GM12878 (cell line): ENCODE measurements around the gene APLP1. TPM values are rescaled to one million over a fixed set of nuclear protein-coding genes. Genes with fewer than 3 reads are reported as not detected.

ENCODE experiments used
- ATAC-seq: fragments of 200-7000 bp; cut with Tn5 transposase; 3 replicates; pipeline ENCODE4 v1.9.1; 2020; ENCODE audit warnings: mild to moderate bottlenecking, moderate library complexity
- BruUV-seq: library from RNA; stranded (reverse); fragments of 400-500 nt; replicated peaks from 2 replicates; lab custom pipeline; 2021; lab: Mats Ljungman, UMichigan
- CTCF ChIA-PET: fragments of 300-600 bp; sonication (Branson Sonifier 250); formaldehyde crosslinking; extraction: SDS; loops from one replicate; lab custom pipeline; 2021; ENCODE audit warnings: inconsistent platforms; lab: Yijun Ruan, JAX
- POLR2A ChIA-PET: fragments of 350-600 bp; formaldehyde crosslinking; extraction: SDS; loops from one replicate; lab custom pipeline; 2021; ENCODE audit warnings: inconsistent platforms; lab: Charles Lee
- RAD21 ChIA-PET: fragments of 300-600 bp; sonication (Branson Sonifier 250); formaldehyde crosslinking; loops from one replicate; lab custom pipeline; 2023; ENCODE audit warnings: antibody characterized with exemption; ENCODE audit not compliant: unreplicated experiment; lab: Charles Lee
- SMC1A ChIA-PET: fragments of 300-600 bp; sonication (Branson Sonifier 250); formaldehyde crosslinking; loops from one replicate; lab custom pipeline; 2023; ENCODE audit not compliant: unreplicated experiment, uncharacterized antibody; lab: Charles Lee
- DNase-seq: peaks from one replicate; pipeline ENCODE4 v3.0.0-alpha.2; 2011; ENCODE audit warnings: low read depth, low spot score
- FAIRE-seq: peaks from 3 replicates; lab custom pipeline; 2011; peaks lifted over from hg19 to GRCh38; lab: Jason Lieb, UNC
- H2AFZ ChIP-seq: 2 replicates; pipeline ENCODE4 v1.6.0; 2011; ENCODE audit warnings: low read depth, low read length, control low read depth; ENCODE audit not compliant: control insufficient read depth
- H3K27ac ChIP-seq: 2 replicates; pipeline ENCODE4 v1.5.1; 2011; ENCODE audit warnings: control low read depth; ENCODE audit not compliant: control insufficient read depth, insufficient read depth
- H3K27me3 ChIP-seq, 2 experiments: replicated peaks in 1 of 2; 2 replicates each; pipeline versions ENCODE4 v1.6.0 to v1.6.1; 2011; ENCODE audit warnings: low read length in 1 of 2; ENCODE audit not compliant: control insufficient read depth in 2 of 2, insufficient read depth in 2 of 2
- H3K36me3 ChIP-seq, 2 experiments: 2 replicates each; pipeline ENCODE4 v1.5.1; 2011; ENCODE audit warnings: low read length in 1 of 2; ENCODE audit not compliant: control insufficient read depth in 2 of 2, insufficient read depth in 2 of 2
- H3K4me1 ChIP-seq: 2 replicates; pipeline ENCODE4 v1.6.1; 2011; ENCODE audit warnings: mild to moderate bottlenecking, low read length, moderate library complexity, mixed read lengths; ENCODE audit not compliant: control insufficient read depth, insufficient read depth
- H3K4me2 ChIP-seq: 2 replicates; pipeline ENCODE4 v1.6.0; 2011; ENCODE audit warnings: control low read depth; ENCODE audit not compliant: control insufficient read depth, insufficient read depth
- H3K4me3 ChIP-seq: fragments of 200-600 bp; sonication (generic); 2 replicates; pipeline ENCODE4 v1.5.1; 2016
- H3K79me2 ChIP-seq: 2 replicates; pipeline ENCODE4 v1.6.0; 2011; ENCODE audit warnings: low read length; ENCODE audit not compliant: control insufficient read depth, insufficient read depth
- H3K9ac ChIP-seq: 2 replicates; pipeline ENCODE4 v1.8.0; 2011; ENCODE audit warnings: low read length, control low read depth, mixed read lengths; ENCODE audit not compliant: control insufficient read depth, insufficient read depth
- H3K9me3 ChIP-seq: replicated peaks from 3 replicates; pipeline ENCODE4 v1.5.1; 2011; ENCODE audit warnings: mild to moderate bottlenecking, low read length; ENCODE audit not compliant: control insufficient read depth, insufficient read depth
- H4K20me1 ChIP-seq: 2 replicates; pipeline ENCODE4 v1.6.0; 2011; ENCODE audit not compliant: control insufficient read depth, insufficient read depth
- BHLHE40 ChIP-seq, 2 experiments: fragments of 450-650 bp in 1 of 2; IDR thresholded peaks; 2 replicates each; pipeline ENCODE4 v1.6.1; 2011 to 2017; ENCODE audit warnings: low read depth in 2 of 2, borderline replicate concordance in 1 of 2, improper control_type of control experiment in 1 of 2, low read length in 1 of 2, mild to moderate bottlenecking in 1 of 2
- EGR1 ChIP-seq, 2 experiments: IDR thresholded peaks; 1 replicate in 1 of 2; 2 replicates in 1 of 2; pipeline ENCODE4 v1.6.1; 2011 to 2012; ENCODE audit warnings: low read depth in 2 of 2, low read length in 2 of 2, borderline replicate concordance in 1 of 2, mild to moderate bottlenecking in 1 of 2, moderate library complexity in 1 of 2
- GATAD2B ChIP-seq: fragments of 450-650 bp; conservative IDR thresholded peaks from 2 replicates; pipeline ENCODE4 v1.6.1; 2017; ENCODE audit warnings: low read depth, mild to moderate bottlenecking, moderate library complexity
- HSF1 ChIP-seq: fragments of 150-350 bp; IDR thresholded peaks from 2 replicates; pipeline ENCODE4 v1.6.1; 2014; ENCODE audit warnings: mild to moderate bottlenecking, low read depth, low read length
- MTA3 ChIP-seq: IDR thresholded peaks from 2 replicates; pipeline ENCODE4 v1.6.1; 2012; ENCODE audit warnings: low read length, inconsistent platforms, borderline replicate concordance
- NFYB ChIP-seq: IDR thresholded peaks from 2 replicates; pipeline ENCODE4 v1.6.1; 2011; ENCODE audit warnings: low read depth, mild to moderate bottlenecking, low read length, improper control_type of control experiment, moderate library complexity; ENCODE audit not compliant: insufficient read depth
- RAD21 ChIP-seq: IDR thresholded peaks from 2 replicates; pipeline ENCODE4 v1.6.1; 2011; ENCODE audit warnings: mild to moderate bottlenecking, low read depth, low read length, moderate library complexity; ENCODE audit not compliant: insufficient read depth
- RUNX3 ChIP-seq: IDR thresholded peaks from 2 replicates; pipeline ENCODE4 v1.6.1; 2012; ENCODE audit warnings: low read length, inconsistent platforms
- SMARCA5 ChIP-seq: fragments of 450-650 bp; IDR thresholded peaks from 2 replicates; pipeline ENCODE4 v1.6.1; 2017; ENCODE audit warnings: mild to moderate bottlenecking
- SMC3 ChIP-seq: IDR thresholded peaks from 2 replicates; pipeline ENCODE4 v1.6.1; 2011; ENCODE audit warnings: low read length, improper control_type of control experiment, borderline replicate concordance
- SPI1 ChIP-seq: IDR thresholded peaks from 2 replicates; pipeline ENCODE4 v1.6.1; 2011; ENCODE audit warnings: low read depth, mild to moderate bottlenecking, low read length, moderate library complexity, borderline replicate concordance; ENCODE audit not compliant: insufficient read depth
- USF2 ChIP-seq: IDR thresholded peaks from 2 replicates; pipeline ENCODE4 v1.6.1; 2011; ENCODE audit warnings: low read depth, low read length, improper control_type of control experiment, borderline replicate concordance
- WGBS: methylation state at CpG from one replicate; pipeline ENCODE4 v1.1.6; 2016; ENCODE audit warnings: low lambda C conversion rate; ENCODE audit not compliant: insufficient replicate concordance, insufficient coverage; ENCODE audit errors: missing lambda C conversion rate; 5-methylcytosine and 5-hydroxymethylcytosine counted together
- in situ Hi-C: fragments of 300-500 bp; cut with MboI; formaldehyde crosslinking; loops from 9 replicates; pipeline ENCODE4 v1.14.3; 2018; ENCODE audit warnings: mixed read lengths
- intact Hi-C: fragments of 100-400 bp; cut with micrococcal nuclease; formaldehyde crosslinking; loops from one replicate; pipeline ENCODE4 v1.14.2; 2022; ENCODE audit not compliant: unreplicated experiment
- polyA plus RNA-seq, 11 experiments: library from polyadenylated mRNA; depleted of rRNA in 4 of 11; unstranded in 6 of 11; stranded (reverse) in 5 of 11; fragments of >200 nt; fragmentation: Nextera tagmentation in 4 of 11; fragmentation: Illumina TruSeq in 1 of 11; extraction: Ambion mirVana in 4 of 11; extraction: Trizol in 1 of 11; gene quantifications; 1 replicate in 1 of 11; 2 replicates in 10 of 11; pipeline versions ENCODE4 v1.2.1 to v1.2.3, GENCODE V29; 2011 to 2016; ENCODE audit warnings: inconsistent platforms in 2 of 11, missing spikeins in 2 of 11, low read depth in 1 of 11
- total RNA-seq, 4 experiments: library from RNA; depleted of rRNA in 3 of 4; stranded (reverse); fragments of >200 nt in 3 of 4; fragmentation: Illumina TruSeq in 1 of 4; extraction: Trizol in 1 of 4; gene quantifications; 2 replicates each; pipeline versions ENCODE4 v1.2.1 to v1.2.3, GENCODE V29; 2013 to 2021
- TF ChIP-seq, protein P1 (sequence below): IDR thresholded peaks from 2 replicates; pipeline ENCODE4 v1.6.1; 2011; ENCODE audit warnings: low read depth, mild to moderate bottlenecking, low read length, moderate library complexity, borderline replicate concordance; ENCODE audit errors: extremely low read depth
- TF ChIP-seq, protein P2 (sequence below), 3 experiments: IDR thresholded peaks in 2 of 3; conservative IDR thresholded peaks in 1 of 3; 2 replicates each; pipeline ENCODE4 v1.5.1; 2011; ENCODE audit warnings: low read depth in 3 of 3, low read length in 3 of 3, mild to moderate bottlenecking in 3 of 3, control low read depth in 2 of 3, moderate library complexity in 2 of 3, inconsistent platforms in 1 of 3, mixed read lengths in 1 of 3; ENCODE audit not compliant: control insufficient read depth in 2 of 3, insufficient read depth in 1 of 3; ENCODE audit errors: extremely low read depth in 1 of 3

APLP1 gene
- total and polyA plus RNA-seq, 10 of the 15 experiments (the other 5 are each of a cell fraction or from before 2014, with no cell fraction given) = 0.07 to 2.2 (median 0.91) TPM; not detected in 1

DNA sequence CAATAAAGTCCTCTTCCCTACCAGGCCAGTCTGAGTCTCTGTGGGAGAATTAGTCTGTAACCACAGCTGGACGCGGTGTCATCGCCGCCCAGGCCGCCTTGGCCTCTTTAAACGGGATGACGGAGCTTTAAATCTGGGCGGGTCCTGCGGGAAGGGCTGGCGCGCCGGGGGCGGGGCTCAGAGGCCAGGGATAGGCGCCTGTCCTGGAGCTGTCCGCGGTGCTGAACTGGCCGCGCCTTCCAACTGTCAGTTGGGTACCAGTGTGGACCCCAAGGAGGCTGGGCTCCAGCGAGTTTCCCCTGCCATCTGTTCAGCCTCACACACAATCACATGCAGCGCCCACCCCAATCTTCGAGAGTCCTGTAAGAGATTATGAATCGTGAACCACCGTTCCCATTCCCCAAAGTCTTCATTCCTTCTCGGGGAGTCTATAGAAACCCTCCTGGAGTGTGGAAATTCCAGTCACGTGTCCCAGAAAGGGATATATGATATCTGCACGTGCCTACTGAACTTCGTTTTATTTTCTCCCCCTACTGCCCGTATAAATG lies 11.5 kb downstream of the APLP1 start (continued):
- TF ChIP-seq USF2 (no peak), SPI1 (no peak), BHLHE40 (IDR thresholded peaks at IDR 0.05; ENCODE audit: borderline replicate concordance in 1 of 2, low read depth in 2 of 2, low read length in 1 of 2) (peak in 1 of 2 experiments; percentile 13; a peak in 1 of 4 replicates), MTA3 (no peak), HSF1 (no peak), NFYB (0 out of 2 replicates have a peak, but pooled peaks have one; percentile 14)
- TF ChIP-seq, all 136 proteins: peak for 10

DNA sequence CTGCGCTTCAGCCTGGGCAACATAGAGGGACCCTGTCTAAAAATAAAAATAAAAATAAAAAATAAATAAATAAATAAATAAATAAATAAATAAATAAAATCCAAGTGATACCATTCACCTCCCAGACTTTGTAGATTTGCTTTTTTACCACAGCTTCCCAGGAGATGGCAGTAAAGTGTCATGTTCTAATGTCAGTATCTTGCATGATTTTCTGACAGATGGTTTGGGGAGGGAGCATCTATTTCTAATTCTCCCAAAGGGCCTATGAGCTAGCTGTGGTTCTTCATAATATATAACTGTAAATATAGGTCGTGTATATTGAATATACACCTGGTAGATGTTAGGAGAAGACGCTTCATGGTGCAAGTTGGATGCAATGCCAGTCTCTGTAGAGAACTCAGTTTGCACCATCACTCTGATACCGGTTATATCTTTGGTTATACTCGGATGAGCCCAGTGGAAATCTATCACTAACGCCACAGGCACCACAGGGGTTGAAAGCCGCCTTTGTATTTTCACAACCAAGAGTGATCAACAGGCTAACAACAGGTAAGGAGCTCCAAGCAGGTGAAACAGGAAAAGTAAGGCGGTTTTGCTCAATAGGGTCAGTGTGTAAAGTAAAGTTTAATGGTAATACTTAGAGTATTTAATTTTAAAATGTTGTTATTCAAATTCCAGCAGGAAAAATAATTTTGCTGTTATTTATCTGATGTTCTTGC lies 13.9 kb downstream of the APLP1 start:
- H3K27ac ChIP-seq = no peak overlapping the region
- 0 out of 2 replicates have a peak, but pooled peaks cover 3% of the 10 kb centered on the region for H4K20me1 ChIP-seq
- H3K4me1 ChIP-seq = no peaks in the 10 kb centered on the region
- no peak overlapping the region for H2AFZ ChIP-seq
- CTCF ChIA-PET = interaction anchor here (0.6 to 9.6 kb wide), 18 partner anchors 9 to 701 kb away, joined by 3 to 145 read pairs (median 4); partner anchors contain the start of gene LIN37
- ATAC-seq (peak; percentile 55), FAIRE-seq (peak; percentile 93), DNase-seq (peak; percentile 33)
- in situ Hi-C loops = no loop called here
- POLR2A ChIA-PET = interaction anchor here (2.9 kb wide), 1 partner anchor 49 kb away, joined by 12 read pairs; no protein-coding TSS in a partner anchor
- H3K27me3 ChIP-seq = no peaks in the 10 kb centered on the region
- no peaks in the 10 kb centered on the region for H3K79me2 ChIP-seq
- SMC1A ChIA-PET = interaction anchor here (0.6 to 6.7 kb wide), 12 partner anchors 12 to 232 kb away, joined by 3 to 90 read pairs (median 4); partner anchors contain the start of genes POLR2I and THAP8
- no peak overlapping the region for H3K4me2 ChIP-seq
- intact Hi-C loops = loop anchor here (1.0 to 5.0 kb wide), 2 partner anchors 49 to 190 kb away; no protein-coding TSS in a partner anchor
- 4% methylated on average over 8 of the region's 8 CpGs for WGBS
- H3K9me3 ChIP-seq = no peaks in the 10 kb centered on the region
- 0 out of 4 replicates have a peak, but pooled peaks cover 0 to 1% of the 10 kb centered on the region in 2 experiments for H3K36me3 ChIP-seq
- TF ChIP-seq RUNX3 (peak; percentile 42), RAD21 (peak; percentile 95), EGR1 (IDR thresholded peaks at IDR 0.05; ENCODE audit: borderline replicate concordance in 1 of 2, low read depth in 2 of 2, low read length in 2 of 2) (no peak), GATAD2B (no peak), SMARCA5 (no peak), SMC3 (peak; percentile 96)
- TF ChIP-seq, protein P1, sequence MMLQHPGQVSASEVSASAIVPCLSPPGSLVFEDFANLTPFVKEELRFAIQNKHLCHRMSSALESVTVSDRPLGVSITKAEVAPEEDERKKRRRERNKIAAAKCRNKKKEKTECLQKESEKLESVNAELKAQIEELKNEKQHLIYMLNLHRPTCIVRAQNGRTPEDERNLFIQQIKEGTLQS = no peak
- TF ChIP-seq, protein P2, sequence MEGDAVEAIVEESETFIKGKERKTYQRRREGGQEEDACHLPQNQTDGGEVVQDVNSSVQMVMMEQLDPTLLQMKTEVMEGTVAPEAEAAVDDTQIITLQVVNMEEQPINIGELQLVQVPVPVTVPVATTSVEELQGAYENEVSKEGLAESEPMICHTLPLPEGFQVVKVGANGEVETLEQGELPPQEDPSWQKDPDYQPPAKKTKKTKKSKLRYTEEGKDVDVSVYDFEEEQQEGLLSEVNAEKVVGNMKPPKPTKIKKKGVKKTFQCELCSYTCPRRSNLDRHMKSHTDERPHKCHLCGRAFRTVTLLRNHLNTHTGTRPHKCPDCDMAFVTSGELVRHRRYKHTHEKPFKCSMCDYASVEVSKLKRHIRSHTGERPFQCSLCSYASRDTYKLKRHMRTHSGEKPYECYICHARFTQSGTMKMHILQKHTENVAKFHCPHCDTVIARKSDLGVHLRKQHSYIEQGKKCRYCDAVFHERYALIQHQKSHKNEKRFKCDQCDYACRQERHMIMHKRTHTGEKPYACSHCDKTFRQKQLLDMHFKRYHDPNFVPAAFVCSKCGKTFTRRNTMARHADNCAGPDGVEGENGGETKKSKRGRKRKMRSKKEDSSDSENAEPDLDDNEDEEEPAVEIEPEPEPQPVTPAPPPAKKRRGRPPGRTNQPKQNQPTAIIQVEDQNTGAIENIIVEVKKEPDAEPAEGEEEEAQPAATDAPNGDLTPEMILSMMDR (IDR thresholded peaks at IDR 0.05 in 2 of 3, conservative IDR thresholded peaks at IDR 0.05 in 1 of 3; ENCODE audit: control insufficient read depth in 2 of 3, extremely low read depth in 1 of 3, insufficient read depth in 1 of 3, low read depth in 3 of 3, low read length in 3 of 3) = peak; percentile 41 to 72 (median 54); a peak in 5 of 6 replicates
- BruUV-seq = no TSS peak
- RAD21 ChIA-PET = interaction anchor here (0.9 to 7.3 kb wide), 9 partner anchors 16 to 233 kb away, joined by 3 to 107 read pairs (median 4); partner anchors contain the start of genes LIN37, POLR2I and TBCB
- no peak overlapping the region for H3K4me3 ChIP-seq
- no peak overlapping the region for H3K9ac ChIP-seq
